IMR-90 (cell line): ENCODE measurements around the gene SPNS1. TPM values are rescaled to one million over a fixed set of nuclear protein-coding genes. Genes with fewer than 3 reads are reported as not detected.

Source experiments
- RAD21 ChIP-seq: IDR thresholded peaks from 2 replicates; pipeline ENCODE4 v1.6.1; 2012; ENCODE audit warnings: low read length, improper control_type of control experiment
- polyA plus RNA-seq, 3 experiments: library from polyadenylated mRNA; depleted of rRNA; stranded (reverse); fragments of >200 nt; gene quantifications; 2 replicates each; pipeline ENCODE4 v1.2.3, GENCODE V29; 2012; ENCODE audit warnings: low replicate concordance in 1 of 3
- total RNA-seq: library from RNA; depleted of rRNA; stranded (reverse); fragments of >200 nt; gene quantifications from 2 replicates; pipeline ENCODE4 v1.2.3, GENCODE V29; 2012; rRNA removed

The SPNS1 gene
- total and polyA plus RNA-seq, 2 of the 4 experiments (the other 2 are of a cell fraction) = 4.7 to 37.3 TPM

GRCh38 chr16:29030086-29030840, 55.7 kb downstream of the SPNS1 start (continued):
- no peak for TF ChIP-seq RAD21

Other genes starting within 250 kb of the SPNS1 start
- gene NPIPB9, start 223.0 kb upstream of the SPNS1 start, total RNA-seq = 0.56 TPM in 1 of 2 replicates, not detected in the other
- gene NPIPB9, start 223.0 kb upstream of the SPNS1 start, polyA plus RNA-seq (2012; rRNA removed) = 0.11 and 0.15 TPM in 2 replicates
- gene ATXN2L, start 151.8 kb upstream of the SPNS1 start, total RNA-seq = 10.3 and 12.9 TPM in 2 replicates
- 50.2 and 58.8 TPM in 2 replicates for gene ATXN2L, start 151.8 kb upstream of the SPNS1 start, polyA plus RNA-seq (2012; rRNA removed)
- gene TUFM, start 128.4 kb upstream of the SPNS1 start, total RNA-seq = 80.3 and 88.0 TPM in 2 replicates
- gene TUFM, start 128.4 kb upstream of the SPNS1 start, polyA plus RNA-seq (2012; rRNA removed) = 126 and 131 TPM in 2 replicates
- gene SH2B1, start 110.9 kb upstream of the SPNS1 start, total RNA-seq = 3.9 and 4.7 TPM in 2 replicates
- 38.6 and 39.9 TPM in 2 replicates for gene SH2B1, start 110.9 kb upstream of the SPNS1 start, polyA plus RNA-seq (2012; rRNA removed)
- under 0.01 TPM in 1 of 2 replicates, not detected in the other for gene ATP2A1, start 96.3 kb upstream of the SPNS1 start, total RNA-seq
- gene ATP2A1, start 96.3 kb upstream of the SPNS1 start, polyA plus RNA-seq (2012; rRNA removed) = 0.56 and 0.63 TPM in 2 replicates
- 12.2 and 14.4 TPM in 2 replicates for gene RABEP2, start 49.5 kb upstream of the SPNS1 start, total RNA-seq
- 20.0 and 21.9 TPM in 2 replicates for gene RABEP2, start 49.5 kb upstream of the SPNS1 start, polyA plus RNA-seq (2012; rRNA removed)
- gene CD19, start 42.8 kb upstream of the SPNS1 start, total RNA-seq = not detected in 2 replicates
- not detected in 2 replicates for gene CD19, start 42.8 kb upstream of the SPNS1 start, polyA plus RNA-seq (2012; rRNA removed)
- 8.1 and 10.0 TPM in 2 replicates for gene NFATC2IP, start 23.8 kb upstream of the SPNS1 start, total RNA-seq
- 24.5 and 29.1 TPM in 2 replicates for gene NFATC2IP, start 23.8 kb upstream of the SPNS1 start, polyA plus RNA-seq (2012; rRNA removed)
- gene LAT, start 10.3 kb downstream of the SPNS1 start, total RNA-seq = 0.18 TPM in 1 of 2 replicates, not detected in the other
- gene LAT, start 10.3 kb downstream of the SPNS1 start, polyA plus RNA-seq (2012; rRNA removed) = 7.4 and 7.6 TPM in 2 replicates